ENCODE results near the gene GJD3. TPM values are rescaled to one million over a fixed set of nuclear protein-coding genes. Genes with fewer than 3 reads are reported as not detected.

The GJD3 gene
- total and polyA plus RNA-seq, 12 donors = 0.65 to 6.2 (median 1.6) TPM

DNA sequence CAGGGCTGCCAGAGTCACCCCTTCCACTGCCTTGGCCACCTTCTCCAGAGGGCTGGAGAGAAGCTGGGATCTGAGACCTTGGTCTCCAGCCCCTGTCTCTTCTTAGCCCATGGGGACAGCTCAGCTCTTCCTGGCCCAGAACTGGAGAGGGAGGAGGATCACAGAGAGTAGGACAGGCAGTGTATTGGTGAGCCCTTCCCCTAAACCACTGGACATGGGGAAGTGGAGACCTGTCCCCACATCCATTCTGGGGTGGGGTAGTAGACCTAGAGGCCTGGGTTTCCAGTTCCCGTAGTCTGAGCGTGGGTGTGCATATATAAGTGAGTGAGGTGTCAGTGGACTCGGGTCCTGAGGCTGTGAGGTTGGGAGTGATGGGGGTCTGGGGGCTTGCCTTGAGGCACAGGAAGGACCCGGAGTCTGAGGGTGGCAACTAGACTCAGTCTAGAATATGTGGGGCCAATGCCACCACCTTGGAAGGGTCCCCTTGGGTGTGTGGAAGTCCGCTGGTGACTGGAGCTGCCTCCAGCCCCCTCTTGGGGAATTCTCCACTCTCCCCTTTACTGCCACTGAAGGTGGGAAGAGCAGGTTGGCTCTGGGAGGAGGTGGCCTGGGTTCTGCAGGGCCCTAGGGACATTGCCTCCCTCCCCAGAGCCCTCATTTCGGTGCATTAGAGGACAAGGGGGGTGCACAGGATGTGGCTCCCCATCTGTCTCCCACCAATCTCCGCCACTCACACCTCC is 19.9 kb downstream of the GJD3 start:
- intact Hi-C loops (cut with DNase I) = loop anchor here in 2 of 10 donors (5.0 to 10.0 kb wide), 2 partner anchors 32 to 230 kb away; no protein-coding TSS in a partner anchor
- DNase-seq = no peak
- ATAC-seq = peak in 7 of 8 donors; percentile 1 to 28 (median 9)

GRCh38 chr17:40343219-40344119 is 21.1 kb downstream of the GJD3 start:
- TF ChIP-seq, protein P1, sequence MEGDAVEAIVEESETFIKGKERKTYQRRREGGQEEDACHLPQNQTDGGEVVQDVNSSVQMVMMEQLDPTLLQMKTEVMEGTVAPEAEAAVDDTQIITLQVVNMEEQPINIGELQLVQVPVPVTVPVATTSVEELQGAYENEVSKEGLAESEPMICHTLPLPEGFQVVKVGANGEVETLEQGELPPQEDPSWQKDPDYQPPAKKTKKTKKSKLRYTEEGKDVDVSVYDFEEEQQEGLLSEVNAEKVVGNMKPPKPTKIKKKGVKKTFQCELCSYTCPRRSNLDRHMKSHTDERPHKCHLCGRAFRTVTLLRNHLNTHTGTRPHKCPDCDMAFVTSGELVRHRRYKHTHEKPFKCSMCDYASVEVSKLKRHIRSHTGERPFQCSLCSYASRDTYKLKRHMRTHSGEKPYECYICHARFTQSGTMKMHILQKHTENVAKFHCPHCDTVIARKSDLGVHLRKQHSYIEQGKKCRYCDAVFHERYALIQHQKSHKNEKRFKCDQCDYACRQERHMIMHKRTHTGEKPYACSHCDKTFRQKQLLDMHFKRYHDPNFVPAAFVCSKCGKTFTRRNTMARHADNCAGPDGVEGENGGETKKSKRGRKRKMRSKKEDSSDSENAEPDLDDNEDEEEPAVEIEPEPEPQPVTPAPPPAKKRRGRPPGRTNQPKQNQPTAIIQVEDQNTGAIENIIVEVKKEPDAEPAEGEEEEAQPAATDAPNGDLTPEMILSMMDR (IDR thresholded peaks at IDR 0.05) = no peak
- WGBS, 2 donors = 34 to 50% methylated on average over 15 of the region's 15 CpGs

More for the DNA sequence above, 19.9 kb downstream of the GJD3 start:
- TF ChIP-seq, protein P1 (IDR thresholded peaks at IDR 0.05) = no peak
- Histone ChIP-seq H3K27me3 (no peaks in the 10 kb centered on the region), H3K4me3 (peak overlapping the region; percentile 78 to 97 (median 90)), H3K9me3 (no peaks in the 10 kb centered on the region), H3K27ac (peak overlapping the region; percentile 88 to 99 (median 98)), H3K36me3 (peaks cover 0 to 27% (median 5%) of the 10 kb centered on the region in 9 donors), H3K4me1 (peaks cover 39 to 82% (median 77%) of the 10 kb centered on the region in 9 donors)
- 31 to 38% methylated on average over 7 of the region's 7 CpGs for WGBS, 2 donors

DNA sequence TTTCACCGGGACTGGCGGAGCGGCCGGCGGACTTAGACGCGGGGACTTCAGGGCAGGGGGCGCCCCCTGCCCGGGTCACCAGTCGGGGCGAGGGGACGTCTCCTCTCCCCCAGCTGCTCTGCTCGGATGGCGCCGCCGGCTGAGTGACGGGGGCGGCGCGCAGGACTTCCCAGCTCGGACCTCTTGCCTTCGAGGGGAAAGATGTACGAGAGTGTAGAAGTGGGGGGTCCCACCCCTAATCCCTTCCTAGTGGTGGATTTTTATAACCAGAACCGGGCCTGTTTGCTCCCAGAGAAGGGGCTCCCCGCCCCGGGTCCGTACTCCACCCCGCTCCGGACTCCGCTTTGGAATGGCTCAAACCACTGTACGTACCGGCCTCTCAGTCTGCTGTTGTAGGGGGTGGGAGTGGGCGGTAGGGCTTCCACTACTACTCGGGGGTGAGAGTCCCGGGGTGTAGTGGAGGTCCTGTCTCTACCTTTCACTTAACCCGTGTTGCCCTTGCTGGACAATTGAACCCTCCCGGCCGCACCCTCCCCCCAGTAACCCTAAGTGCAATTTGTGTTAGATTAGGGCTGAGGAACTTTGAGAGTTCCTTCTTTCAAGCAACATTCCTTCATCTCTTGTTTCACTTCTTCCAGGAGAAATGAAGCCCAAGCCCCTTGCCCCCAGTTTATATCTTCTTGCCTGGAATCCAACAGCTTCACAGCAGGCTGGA is 21.9 kb downstream of the GJD3 start:
- H3K27me3 ChIP-seq = no peaks in the 10 kb centered on the region
- TF ChIP-seq, protein P1 (IDR thresholded peaks at IDR 0.05) = no peak
- no peaks in the 10 kb centered on the region for H3K9me3 ChIP-seq
- peaks cover 20 to 82% (median 77%) of the 10 kb centered on the region in 9 donors for H3K4me1 ChIP-seq
- H3K36me3 ChIP-seq = peaks cover 0 to 8% (median 0%) of the 10 kb centered on the region in 9 donors
- H3K4me3 ChIP-seq = peak overlapping the region; percentile 78 to 97 (median 90)
- intact Hi-C loops (cut with DNase I) = loop anchor here in 3 of 10 donors (2.0 to 10.0 kb wide), 3 partner anchors 22 to 228 kb away; no protein-coding TSS in a partner anchor
- peak overlapping the region; percentile 88 to 99 (median 98) for H3K27ac ChIP-seq
- 24 to 27% methylated on average over 38 of the region's 38 CpGs for WGBS, 2 donors
- ATAC-seq = no peak
- no peak for DNase-seq

More at GRCh38 chr17:40343219-40344119, 21.1 kb downstream of the GJD3 start:
- Histone ChIP-seq H3K27ac (peak overlapping the region; percentile 88 to 99 (median 98)), H3K27me3 (no peaks in the 10 kb centered on the region), H3K9me3 (no peaks in the 10 kb centered on the region), H3K36me3 (peaks cover 0 to 15% (median 0%) of the 10 kb centered on the region in 9 donors), H3K4me1 (peaks cover 28 to 82% (median 77%) of the 10 kb centered on the region in 9 donors), H3K4me3 (peak overlapping the region; percentile 78 to 97 (median 90))
- peak; percentile 64 to 78 for DNase-seq
- ATAC-seq = peak in 2 of 8 donors; percentile 4
- intact Hi-C loops (cut with DNase I) = loop anchor here in 3 of 10 donors (2.0 to 10.0 kb wide), 3 partner anchors 23 to 229 kb away; no protein-coding TSS in a partner anchor
